IMR-90 (cell line): ENCODE data around the gene ACAP1. TPM values are rescaled to one million over a fixed set of nuclear protein-coding genes. Genes with fewer than 3 reads are reported as not detected.

Experiments
- ATAC-seq: fragments of 200-7000 bp; cut with Tn5 transposase; 2 replicates; pipeline ENCODE4 v1.9.1; 2020; ENCODE audit warnings: low read depth, mild to moderate bottlenecking, moderate library complexity
- BruUV-seq: library from RNA; stranded (reverse); fragments of 400-500 nt; replicated peaks from 2 replicates; lab custom pipeline; 2021; lab: Mats Ljungman, UMichigan
- CTCF ChIA-PET: fragments of 300-600 bp; formaldehyde crosslinking; extraction: SDS; loops from one replicate; lab custom pipeline; 2021; ENCODE audit warnings: antibody characterized with exemption; lab: Yijun Ruan, JAX
- POLR2A ChIA-PET: fragments of 300-600 bp; sonication (Branson Sonifier 250); formaldehyde crosslinking; loops from one replicate; lab custom pipeline; 2022; ENCODE audit warnings: antibody characterized with exemption; ENCODE audit not compliant: unreplicated experiment; lab: Charles Lee
- DNase-seq: peaks from one replicate; pipeline ENCODE4 v3.0.0; 2013
- H2AFZ ChIP-seq: replicated peaks from 2 replicates; pipeline ENCODE3; 2013; ENCODE audit warnings: low read length, mild to moderate bottlenecking; ENCODE audit not compliant: poor library complexity
- H2AK5ac ChIP-seq: 2 replicates; pipeline ENCODE4 v1.6.1; 2013; ENCODE audit warnings: low read depth, low read length, inconsistent platforms
- H2AK9ac ChIP-seq: replicated peaks from 2 replicates; pipeline ENCODE3; 2013; ENCODE audit warnings: mild to moderate bottlenecking, low read depth, low read length, moderate library complexity; ENCODE audit not compliant: poor library complexity
- H2BK120ac ChIP-seq: 2 replicates; pipeline ENCODE4 v1.6.1; 2013; ENCODE audit warnings: low read depth, low read length, inconsistent platforms
- H2BK15ac ChIP-seq: 3 replicates; pipeline ENCODE4 v1.6.1; 2013; ENCODE audit warnings: low read depth, low read length, inconsistent platforms
- H2BK20ac ChIP-seq: 2 replicates; pipeline ENCODE4 v1.6.1; 2013; ENCODE audit warnings: low read depth, mild to moderate bottlenecking, inconsistent platforms, low read length, moderate library complexity
- H2BK5ac ChIP-seq: 2 replicates; pipeline ENCODE4 v1.6.1; 2013; ENCODE audit warnings: mild to moderate bottlenecking, low read depth, low read length, inconsistent platforms; ENCODE audit not compliant: poor library complexity, severe bottlenecking
- H3K14ac ChIP-seq: replicated peaks from 2 replicates; pipeline ENCODE4 v1.6.1; 2013; ENCODE audit warnings: low read depth, low read length, inconsistent platforms
- H3K18ac ChIP-seq: 2 replicates; pipeline ENCODE4 v1.6.1; 2013; ENCODE audit warnings: low read depth, low read length, control low read depth
- H3K23ac ChIP-seq: 2 replicates; pipeline ENCODE4 v1.6.1; 2013; ENCODE audit warnings: low read depth, low read length, inconsistent platforms
- H3K27ac ChIP-seq: 2 replicates; pipeline ENCODE4 v1.5.1; 2013; ENCODE audit warnings: mild to moderate bottlenecking, control low read depth, low read length; ENCODE audit not compliant: insufficient read depth
- H3K27me3 ChIP-seq: 2 replicates; pipeline ENCODE4 v1.6.1; 2013; ENCODE audit warnings: low read length; ENCODE audit not compliant: control insufficient read depth, insufficient read depth
- H3K36me3 ChIP-seq: 2 replicates; pipeline ENCODE4 v1.6.1; 2013; ENCODE audit warnings: low read length, mixed read lengths; ENCODE audit not compliant: control insufficient read depth, insufficient read depth
- H3K4ac ChIP-seq: 2 replicates; pipeline ENCODE4 v1.6.1; 2013; ENCODE audit warnings: low read depth, low read length, inconsistent platforms
- H3K4me1 ChIP-seq: 2 replicates; pipeline ENCODE4 v1.6.1; 2013; ENCODE audit warnings: low read length, mixed read lengths; ENCODE audit not compliant: control insufficient read depth, insufficient read depth
- H3K4me2 ChIP-seq: 2 replicates; pipeline ENCODE4 v1.6.1; 2013; ENCODE audit warnings: low read depth, mild to moderate bottlenecking, control low read depth, low read length, moderate library complexity
- H3K4me3 ChIP-seq: 2 replicates; pipeline ENCODE4 v1.5.1; 2013; ENCODE audit warnings: low read depth, mild to moderate bottlenecking, control low read depth, low read length, moderate library complexity; ENCODE audit not compliant: insufficient read depth
- H3K56ac ChIP-seq: 2 replicates; pipeline ENCODE4 v1.6.1; 2013; ENCODE audit warnings: low read length, inconsistent platforms; ENCODE audit not compliant: insufficient read depth; ENCODE audit errors: extremely low read depth
- H3K79me1 ChIP-seq, 2 experiments: 2 replicates each; pipeline ENCODE4 v1.6.1; 2013; ENCODE audit warnings: low read length in 2 of 2, inconsistent platforms in 1 of 2, low read depth in 1 of 2
- H3K9ac ChIP-seq: 2 replicates; pipeline ENCODE4 v1.6.1; 2013; ENCODE audit warnings: low read depth, low read length, control low read depth
- H3K9me1 ChIP-seq: 2 replicates; pipeline ENCODE4 v1.6.1; 2013; ENCODE audit warnings: low read length, inconsistent platforms; ENCODE audit not compliant: insufficient read depth
- H3K9me3 ChIP-seq: 2 replicates; pipeline ENCODE4 v1.6.1; 2013; ENCODE audit warnings: low read length; ENCODE audit not compliant: control insufficient read depth, insufficient read depth
- H4K20me1 ChIP-seq: 2 replicates; pipeline ENCODE4 v1.6.1; 2013; ENCODE audit warnings: low read length, inconsistent platforms; ENCODE audit not compliant: insufficient read depth
- H4K5ac ChIP-seq: 2 replicates; pipeline ENCODE4 v1.6.1; 2013; ENCODE audit warnings: mild to moderate bottlenecking, low read depth, low read length, control low read depth
- H4K8ac ChIP-seq, 2 experiments: 2 replicates each; pipeline ENCODE4 v1.6.1; 2013; ENCODE audit warnings: low read depth in 2 of 2, low read length in 2 of 2, control low read depth in 1 of 2, inconsistent platforms in 1 of 2
- H4K91ac ChIP-seq: 2 replicates; pipeline ENCODE4 v1.6.1; 2013; ENCODE audit warnings: low read depth, low read length, inconsistent platforms; ENCODE audit not compliant: insufficient read depth
- BHLHE40 ChIP-seq: fragments of 150-350 bp; IDR thresholded peaks from 2 replicates; pipeline ENCODE4 v1.6.1; 2016; ENCODE audit warnings: mild to moderate bottlenecking, low read depth, low read length
- CEBPB ChIP-seq: IDR thresholded peaks from 2 replicates; pipeline ENCODE4 v1.6.1; 2012; ENCODE audit warnings: low read depth, low read length, improper control_type of control experiment
- CHD1 ChIP-seq: IDR thresholded peaks from 2 replicates; pipeline ENCODE4 v1.6.1; 2012; ENCODE audit warnings: low read depth, low read length, improper control_type of control experiment
- ELK1 ChIP-seq: fragments of 150-350 bp; IDR thresholded peaks from 2 replicates; pipeline ENCODE4 v1.6.1; 2016; ENCODE audit warnings: low read depth, mild to moderate bottlenecking, low read length, moderate library complexity, borderline replicate concordance
- FOS ChIP-seq: fragments of 150-350 bp; IDR thresholded peaks from 2 replicates; pipeline ENCODE4 v1.6.1; 2016; ENCODE audit warnings: low read depth, low read length
- MAZ ChIP-seq: IDR thresholded peaks from 2 replicates; pipeline ENCODE4 v1.6.1; 2012; ENCODE audit warnings: low read depth, mild to moderate bottlenecking, low read length, improper control_type of control experiment, moderate library complexity, borderline replicate concordance
- MXI1 ChIP-seq: IDR thresholded peaks from 2 replicates; pipeline ENCODE4 v1.6.1; 2012; ENCODE audit warnings: low read depth, mild to moderate bottlenecking, low read length, moderate library complexity, borderline replicate concordance
- NFE2L2 ChIP-seq: fragments of 150-350 bp; IDR thresholded peaks from 2 replicates; pipeline ENCODE4 v1.6.1; 2016; ENCODE audit warnings: low read depth, mild to moderate bottlenecking, low read length
- POLR2A ChIP-seq: IDR thresholded peaks from 2 replicates; pipeline ENCODE4 v1.6.1; 2012; ENCODE audit warnings: mild to moderate bottlenecking, low read depth, low read length
- RAD21 ChIP-seq: IDR thresholded peaks from 2 replicates; pipeline ENCODE4 v1.6.1; 2012; ENCODE audit warnings: low read length, improper control_type of control experiment
- RCOR1 ChIP-seq: IDR thresholded peaks from 2 replicates; pipeline ENCODE4 v1.6.1; 2012; ENCODE audit warnings: mild to moderate bottlenecking, low read length, improper control_type of control experiment; ENCODE audit not compliant: insufficient replicate concordance
- RFX5 ChIP-seq: IDR thresholded peaks from 2 replicates; pipeline ENCODE4 v1.8.0; 2012; ENCODE audit warnings: low read depth, mild to moderate bottlenecking, low read length, moderate library complexity
- SMC3 ChIP-seq: fragments of 150-350 bp; IDR thresholded peaks from 2 replicates; pipeline ENCODE4 v1.6.1; 2016; ENCODE audit warnings: low read depth, mild to moderate bottlenecking, antibody characterized with exemption, low read length, moderate library complexity
- WGBS, 2 experiments: methylation state at CpG; one replicate each; pipeline versions ENCODE4 v1.1.5 to v1.1.7; 2013; ENCODE audit warnings: missing lambda C conversion rate in 2 of 2; ENCODE audit not compliant: insufficient read length in 1 of 2; ENCODE audit errors: extremely low coverage in 2 of 2; 5-methylcytosine and 5-hydroxymethylcytosine counted together
- dilution Hi-C: fragments of 300-500 bp; cut with HindIII; formaldehyde crosslinking; loops from one replicate; pipeline ENCODE4 v1.14.3; 2018; ENCODE audit warnings: low sequenced_read_pairs; ENCODE audit not compliant: unreplicated experiment
- in situ Hi-C: fragments of 300-500 bp; cut with MboI; formaldehyde crosslinking; loops from 3 replicates; pipeline ENCODE4 v1.14.3; 2019; ENCODE audit warnings: low sequenced_read_pairs, inconsistent platforms, mixed read lengths
- intact Hi-C: fragments of 100-400 bp; cut with micrococcal nuclease; formaldehyde crosslinking; loops from 2 replicates; pipeline ENCODE4 v1.10.0; 2022
- polyA plus RNA-seq, 3 experiments: library from polyadenylated mRNA; depleted of rRNA; stranded (reverse); fragments of >200 nt; gene quantifications; 2 replicates each; pipeline ENCODE4 v1.2.3, GENCODE V29; 2012; ENCODE audit warnings: low replicate concordance in 1 of 3
- total RNA-seq: library from RNA; depleted of rRNA; stranded (reverse); fragments of >200 nt; gene quantifications from 2 replicates; pipeline ENCODE4 v1.2.3, GENCODE V29; 2012
- TF ChIP-seq, protein P1 (sequence below): conservative IDR thresholded peaks from 2 replicates; pipeline ENCODE4 v1.5.1; 2012; ENCODE audit warnings: mild to moderate bottlenecking, low read depth, low read length, improper control_type of control experiment
- TF ChIP-seq, protein P2 (sequence below): fragments of 150-350 bp; IDR thresholded peaks from 2 replicates; pipeline ENCODE4 v1.6.1; 2017; ENCODE audit warnings: mild to moderate bottlenecking, antibody characterized with exemption, low read length, low read depth

Gene ACAP1
- total and polyA plus RNA-seq, 2 of the 4 experiments (the other 2 are of a cell fraction), result under 0.01 to 2.1 TPM

DNA sequence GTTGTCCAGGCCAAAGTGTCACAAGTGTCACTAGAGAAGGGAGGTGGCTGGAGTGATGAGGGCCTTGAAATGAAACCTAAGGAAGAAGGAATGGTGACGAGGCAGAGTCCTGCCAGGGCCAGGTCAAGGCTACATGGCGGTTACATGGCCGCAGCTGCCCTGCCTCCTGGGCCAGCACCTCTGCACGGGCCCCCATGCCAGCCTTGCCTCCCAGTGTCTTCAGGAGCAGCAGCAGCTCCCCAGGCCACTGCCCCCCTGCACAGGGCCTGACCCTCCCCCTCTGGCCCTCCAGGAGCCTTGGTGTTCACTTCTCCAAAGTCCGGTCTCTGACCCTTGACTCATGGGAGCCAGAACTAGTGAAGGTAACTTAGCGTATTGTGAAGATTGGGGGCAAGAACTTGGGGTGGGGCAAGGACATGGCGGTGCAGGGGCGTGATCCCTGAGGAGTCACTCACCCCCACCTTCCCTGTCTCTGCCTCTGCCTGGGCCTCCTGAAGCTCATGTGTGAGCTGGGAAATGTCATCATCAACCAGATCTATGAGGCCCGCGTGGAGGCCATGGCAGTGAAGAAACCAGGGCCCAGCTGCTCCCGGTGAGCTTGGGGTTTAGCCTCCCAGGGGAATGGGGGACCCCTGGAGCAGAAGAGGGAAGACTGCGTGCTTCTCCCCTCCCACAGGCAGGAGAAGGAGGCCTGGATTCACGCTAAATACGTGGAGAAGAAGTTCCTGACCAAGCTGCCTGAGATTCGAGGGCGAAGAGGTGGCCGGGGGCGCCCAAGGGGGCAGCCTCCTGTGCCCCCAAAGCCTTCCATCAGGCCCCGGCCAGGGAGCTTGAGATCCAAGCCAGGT lies 11.5 kb downstream of the ACAP1 start:
- no peak overlapping the region for H2BK5ac ChIP-seq
- peaks cover 15% of the 10 kb centered on the region for H3K27me3 ChIP-seq
- H4K8ac ChIP-seq, result no peak overlapping the region
- in situ Hi-C loops (no loop called here), dilution Hi-C loops (no loop called here), intact Hi-C loops (no loop called here)
- no peak overlapping the region for H3K9ac ChIP-seq
- BruUV-seq, result no TSS peak
- H4K91ac ChIP-seq, result no peak overlapping the region
- no peak overlapping the region for H3K4me3 ChIP-seq
- no peak overlapping the region for H2AK9ac ChIP-seq
- no peak overlapping the region for H2BK20ac ChIP-seq
- H3K9me3 ChIP-seq, result no peaks in the 10 kb centered on the region
- H3K18ac ChIP-seq, result no peak overlapping the region
- no peak for DNase-seq
- no peak overlapping the region for H2BK120ac ChIP-seq
- no peak for ATAC-seq
- no peak overlapping the region for H3K23ac ChIP-seq
- peaks cover 5% of the 10 kb centered on the region; the same call in 1 of the 2 replicates for H3K9me1 ChIP-seq
- no peak overlapping the region for H3K4me2 ChIP-seq
- ChIA-PET POLR2A (no interaction called here), CTCF (no interaction called here)
- H2BK15ac ChIP-seq, result no peak overlapping the region
- peaks cover 11% of the 10 kb centered on the region for H3K4me1 ChIP-seq
- H4K5ac ChIP-seq, result no peak overlapping the region
- H2AK5ac ChIP-seq, result no peak overlapping the region
- H3K27ac ChIP-seq, result no peak overlapping the region
- H3K79me1 ChIP-seq, result peaks cover 9 to 30% of the 10 kb centered on the region in 2 experiments; a peak in 3 of 4 replicates
- H4K20me1 ChIP-seq, result peaks cover 19% of the 10 kb centered on the region
- H3K4ac ChIP-seq, result no peak overlapping the region
- H2AFZ ChIP-seq, result no peak overlapping the region
- no peak overlapping the region for H3K56ac ChIP-seq
- H3K14ac ChIP-seq, result no peak overlapping the region
- no peaks in the 10 kb centered on the region for H3K36me3 ChIP-seq
- 60% methylated on average over 1 of the region's 19 CpGs; no CpG with 5 or more reads in 1 of the 2 experiments for WGBS, 2 experiments
- no peak for TF ChIP-seq RAD21
- no peak for TF ChIP-seq RCOR1
- no peak for TF ChIP-seq CHD1
- no peak for TF ChIP-seq POLR2A
- TF ChIP-seq, protein P1, sequence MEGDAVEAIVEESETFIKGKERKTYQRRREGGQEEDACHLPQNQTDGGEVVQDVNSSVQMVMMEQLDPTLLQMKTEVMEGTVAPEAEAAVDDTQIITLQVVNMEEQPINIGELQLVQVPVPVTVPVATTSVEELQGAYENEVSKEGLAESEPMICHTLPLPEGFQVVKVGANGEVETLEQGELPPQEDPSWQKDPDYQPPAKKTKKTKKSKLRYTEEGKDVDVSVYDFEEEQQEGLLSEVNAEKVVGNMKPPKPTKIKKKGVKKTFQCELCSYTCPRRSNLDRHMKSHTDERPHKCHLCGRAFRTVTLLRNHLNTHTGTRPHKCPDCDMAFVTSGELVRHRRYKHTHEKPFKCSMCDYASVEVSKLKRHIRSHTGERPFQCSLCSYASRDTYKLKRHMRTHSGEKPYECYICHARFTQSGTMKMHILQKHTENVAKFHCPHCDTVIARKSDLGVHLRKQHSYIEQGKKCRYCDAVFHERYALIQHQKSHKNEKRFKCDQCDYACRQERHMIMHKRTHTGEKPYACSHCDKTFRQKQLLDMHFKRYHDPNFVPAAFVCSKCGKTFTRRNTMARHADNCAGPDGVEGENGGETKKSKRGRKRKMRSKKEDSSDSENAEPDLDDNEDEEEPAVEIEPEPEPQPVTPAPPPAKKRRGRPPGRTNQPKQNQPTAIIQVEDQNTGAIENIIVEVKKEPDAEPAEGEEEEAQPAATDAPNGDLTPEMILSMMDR, result no peak
- TF ChIP-seq MXI1, result no peak
- no peak for TF ChIP-seq MAZ
- no peak for TF ChIP-seq BHLHE40
- no peak for TF ChIP-seq ELK1
- no peak for TF ChIP-seq SMC3
- no peak for TF ChIP-seq CEBPB
- TF ChIP-seq, protein P2, sequence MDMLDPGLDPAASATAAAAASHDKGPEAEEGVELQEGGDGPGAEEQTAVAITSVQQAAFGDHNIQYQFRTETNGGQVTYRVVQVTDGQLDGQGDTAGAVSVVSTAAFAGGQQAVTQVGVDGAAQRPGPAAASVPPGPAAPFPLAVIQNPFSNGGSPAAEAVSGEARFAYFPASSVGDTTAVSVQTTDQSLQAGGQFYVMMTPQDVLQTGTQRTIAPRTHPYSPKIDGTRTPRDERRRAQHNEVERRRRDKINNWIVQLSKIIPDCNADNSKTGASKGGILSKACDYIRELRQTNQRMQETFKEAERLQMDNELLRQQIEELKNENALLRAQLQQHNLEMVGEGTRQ, result no peak
- no peak for TF ChIP-seq RFX5
- no peak for TF ChIP-seq NFE2L2
- no peak for TF ChIP-seq FOS
